GM13977 (cell line): ENCODE results near the gene PRKCB.

Experiments used
- DNase-seq: peaks from one replicate; pipeline ENCODE4 v3.0.0; 2012; ENCODE audit warnings: low spot score
- in situ Hi-C: fragments of 300-500 bp; cut with MboI; formaldehyde crosslinking; loops from one replicate; pipeline ENCODE4 v1.12.0; 2022; ENCODE audit warnings: low sequenced_read_pairs, low pct_unique_long_range_greater_than_20kb, mixed read lengths, inconsistent platforms; ENCODE audit not compliant: unreplicated experiment
- TF ChIP-seq, protein P1 (sequence below): IDR thresholded peaks from 2 replicates; pipeline ENCODE4 v1.5.1; 2012; ENCODE audit warnings: mild to moderate bottlenecking, control low read depth; ENCODE audit not compliant: insufficient read depth; ENCODE audit errors: extremely low read depth, missing control alignments

The PRKCB gene

GRCh38 chr16:24164416-24164815 lies 328.6 kb downstream of the PRKCB start:
- DNase-seq = no peak
- in situ Hi-C loops = no loop called here
- TF ChIP-seq, protein P1, sequence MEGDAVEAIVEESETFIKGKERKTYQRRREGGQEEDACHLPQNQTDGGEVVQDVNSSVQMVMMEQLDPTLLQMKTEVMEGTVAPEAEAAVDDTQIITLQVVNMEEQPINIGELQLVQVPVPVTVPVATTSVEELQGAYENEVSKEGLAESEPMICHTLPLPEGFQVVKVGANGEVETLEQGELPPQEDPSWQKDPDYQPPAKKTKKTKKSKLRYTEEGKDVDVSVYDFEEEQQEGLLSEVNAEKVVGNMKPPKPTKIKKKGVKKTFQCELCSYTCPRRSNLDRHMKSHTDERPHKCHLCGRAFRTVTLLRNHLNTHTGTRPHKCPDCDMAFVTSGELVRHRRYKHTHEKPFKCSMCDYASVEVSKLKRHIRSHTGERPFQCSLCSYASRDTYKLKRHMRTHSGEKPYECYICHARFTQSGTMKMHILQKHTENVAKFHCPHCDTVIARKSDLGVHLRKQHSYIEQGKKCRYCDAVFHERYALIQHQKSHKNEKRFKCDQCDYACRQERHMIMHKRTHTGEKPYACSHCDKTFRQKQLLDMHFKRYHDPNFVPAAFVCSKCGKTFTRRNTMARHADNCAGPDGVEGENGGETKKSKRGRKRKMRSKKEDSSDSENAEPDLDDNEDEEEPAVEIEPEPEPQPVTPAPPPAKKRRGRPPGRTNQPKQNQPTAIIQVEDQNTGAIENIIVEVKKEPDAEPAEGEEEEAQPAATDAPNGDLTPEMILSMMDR = no peak

DNA sequence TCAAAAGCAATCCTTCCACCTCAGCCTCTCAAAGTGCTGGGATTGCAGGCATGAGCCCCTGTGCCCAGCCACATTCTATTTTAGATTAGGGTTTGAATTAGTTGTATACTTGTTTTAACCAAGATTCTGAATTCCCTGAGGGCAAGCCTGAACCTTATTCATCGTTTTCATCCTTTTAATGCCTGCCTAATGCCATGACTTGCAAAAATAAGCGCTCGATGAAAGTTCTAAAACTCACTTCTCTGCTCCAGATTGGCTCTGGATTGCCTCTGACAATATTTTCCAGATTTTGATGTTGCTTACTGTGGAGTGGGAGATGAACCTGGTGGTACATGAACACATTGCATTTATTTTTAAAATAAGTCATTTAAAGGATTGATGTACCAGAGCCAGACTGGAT lies 329.5 kb downstream of the PRKCB start:
- TF ChIP-seq, protein P1 = no peak
- in situ Hi-C loops = no loop called here

GRCh38 chr16:24166661-24167528 lies 331.1 kb downstream of the PRKCB start:
- no peak for DNase-seq
- TF ChIP-seq, protein P1 = no peak
- in situ Hi-C loops = no loop called here

More for the DNA sequence above, 329.5 kb downstream of the PRKCB start:
- no peak for DNase-seq

- DNase-seq = no peak
- TF ChIP-seq, protein P1 = no peak
- in situ Hi-C loops = no loop called here
These were observed 333.1 kb downstream of the PRKCB start for GRCh38 chr16:24168856-24169255.

DNA sequence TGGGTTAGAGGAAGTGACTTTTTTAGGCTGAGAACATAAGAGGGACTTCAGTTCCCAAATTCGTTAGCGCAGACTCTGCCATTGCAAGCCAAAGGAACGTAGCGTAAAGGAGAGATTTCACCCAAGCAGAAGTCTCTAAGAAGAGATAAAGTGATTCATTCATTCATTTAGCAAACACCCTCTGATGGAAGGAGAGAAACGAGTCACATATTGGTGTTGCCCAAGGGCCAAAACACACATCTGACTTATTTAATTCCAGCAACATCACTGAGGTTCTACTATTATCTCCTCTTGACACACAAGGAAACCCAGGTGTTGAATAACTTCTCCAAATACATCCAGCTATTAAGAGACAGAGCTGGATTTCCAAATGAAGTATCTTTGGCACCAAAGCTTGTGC lies 334.6 kb downstream of the PRKCB start:
- DNase-seq = no peak
- in situ Hi-C loops = no loop called here
- TF ChIP-seq, protein P1 = no peak

GRCh38 chr16:24174504-24174903 lies 338.7 kb downstream of the PRKCB start:
- DNase-seq = no peak
- TF ChIP-seq, protein P1 = no peak
- in situ Hi-C loops = no loop called here

GRCh38 chr16:24174957-24175356 lies 339.2 kb downstream of the PRKCB start:
- no peak for DNase-seq
- in situ Hi-C loops = no loop called here
- TF ChIP-seq, protein P1 = no peak
